ENCODE measurements around the gene IQGAP1.

DNA sequence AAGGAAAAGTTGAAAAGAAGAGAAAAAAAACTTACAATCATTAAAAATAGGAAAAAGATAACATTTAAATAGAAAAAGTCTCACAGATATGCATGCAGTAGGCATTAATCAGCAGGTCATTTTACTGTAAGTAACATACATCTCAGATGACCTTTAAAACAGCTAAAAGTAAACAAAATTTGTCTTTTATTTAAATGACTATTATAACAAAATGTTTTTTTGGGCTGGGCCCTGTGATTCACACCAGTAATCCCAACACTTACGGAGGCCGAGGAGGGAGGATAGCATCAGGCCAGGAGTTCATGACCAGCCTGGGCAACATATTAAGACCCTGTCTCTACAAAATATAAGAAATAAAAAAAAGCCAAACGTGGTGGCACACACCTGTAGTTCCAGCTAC is 14.7 kb downstream of the IQGAP1 start:
- no peak for TF ChIP-seq MXI1 (IDR thresholded peaks at IDR 0.05; ENCODE audit: borderline replicate concordance, low read depth, low read length)
- TF ChIP-seq, protein P1, sequence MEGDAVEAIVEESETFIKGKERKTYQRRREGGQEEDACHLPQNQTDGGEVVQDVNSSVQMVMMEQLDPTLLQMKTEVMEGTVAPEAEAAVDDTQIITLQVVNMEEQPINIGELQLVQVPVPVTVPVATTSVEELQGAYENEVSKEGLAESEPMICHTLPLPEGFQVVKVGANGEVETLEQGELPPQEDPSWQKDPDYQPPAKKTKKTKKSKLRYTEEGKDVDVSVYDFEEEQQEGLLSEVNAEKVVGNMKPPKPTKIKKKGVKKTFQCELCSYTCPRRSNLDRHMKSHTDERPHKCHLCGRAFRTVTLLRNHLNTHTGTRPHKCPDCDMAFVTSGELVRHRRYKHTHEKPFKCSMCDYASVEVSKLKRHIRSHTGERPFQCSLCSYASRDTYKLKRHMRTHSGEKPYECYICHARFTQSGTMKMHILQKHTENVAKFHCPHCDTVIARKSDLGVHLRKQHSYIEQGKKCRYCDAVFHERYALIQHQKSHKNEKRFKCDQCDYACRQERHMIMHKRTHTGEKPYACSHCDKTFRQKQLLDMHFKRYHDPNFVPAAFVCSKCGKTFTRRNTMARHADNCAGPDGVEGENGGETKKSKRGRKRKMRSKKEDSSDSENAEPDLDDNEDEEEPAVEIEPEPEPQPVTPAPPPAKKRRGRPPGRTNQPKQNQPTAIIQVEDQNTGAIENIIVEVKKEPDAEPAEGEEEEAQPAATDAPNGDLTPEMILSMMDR (CRISPR knock-in tag; IDR thresholded peaks at IDR 0.05), result no peak
- TF ChIP-seq ZNF749 (CRISPR knock-in tag; IDR thresholded peaks at IDR 0.05; ENCODE audit: borderline replicate concordance), result no peak
- no peak for TF ChIP-seq ZNF512 (CRISPR knock-in tag; IDR thresholded peaks at IDR 0.05)
- TF ChIP-seq KDM1A (CRISPR knock-in tag; IDR thresholded peaks at IDR 0.05), result no peak
- TF ChIP-seq EZH2 (conservative IDR thresholded peaks at IDR 0.05; ENCODE audit: low read depth, low read length), result no peak
- TF ChIP-seq HOXA9 (CRISPR knock-in tag; IDR thresholded peaks at IDR 0.05; ENCODE audit: borderline replicate concordance), result no peak
- TF ChIP-seq ZFP36 (IDR thresholded peaks at IDR 0.05; ENCODE audit: borderline replicate concordance, low read depth, low read length, partially characterized antibody), result no peak
- no peak for TF ChIP-seq ZFP90 (CRISPR knock-in tag; IDR thresholded peaks at IDR 0.05; ENCODE audit: borderline replicate concordance)
- no peak for TF ChIP-seq TBP (CRISPR knock-in tag; IDR thresholded peaks at IDR 0.05)
- TF ChIP-seq BRCA1 (CRISPR knock-in tag; IDR thresholded peaks at IDR 0.05), result no peak
- TF ChIP-seq MAZ (IDR thresholded peaks at IDR 0.05; ENCODE audit: borderline replicate concordance, low read depth, low read length), result no peak
- TF ChIP-seq MAZ (CRISPR knock-in tag; IDR thresholded peaks at IDR 0.05; ENCODE audit: low read depth), result no peak
- no peak for TF ChIP-seq ZNF138 (CRISPR knock-in tag; IDR thresholded peaks at IDR 0.05; ENCODE audit: low read depth)
- TF ChIP-seq NR2C2 (CRISPR knock-in tag; IDR thresholded peaks at IDR 0.05; ENCODE audit: borderline replicate concordance), result no peak

Data from HepG2 (cell line).